Measurements from ENCODE around the gene PAQR4.
"Not testable (repeated sequence)": the region's sequence is repeated elsewhere in the genome, so short reads cannot be mapped to it uniquely, and the experiment has no call there.

PAQR4 gene

DNA sequence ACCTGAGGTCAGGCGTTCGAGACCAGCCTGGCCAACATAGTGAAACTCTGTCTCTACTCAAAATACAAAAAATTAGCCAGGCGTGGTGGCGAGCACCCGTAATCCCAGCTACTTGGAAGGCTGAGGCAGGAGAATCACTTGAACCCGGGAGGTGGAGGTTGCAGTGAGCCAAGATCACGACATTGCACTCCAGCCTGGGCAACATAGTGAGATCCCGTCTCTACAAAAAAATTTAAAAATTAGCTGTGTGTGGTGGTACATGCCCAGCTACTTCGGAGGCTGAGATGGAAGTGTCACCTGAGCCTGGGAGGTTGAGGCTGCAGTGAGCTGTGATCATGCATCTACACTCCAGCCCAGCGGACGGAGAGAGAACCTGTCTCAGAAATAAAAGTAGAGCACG lies 25.4 kb upstream of the PAQR4 start:
- not testable (repeated sequence) for DNase-seq (ENCODE audit: low read depth)

DNA sequence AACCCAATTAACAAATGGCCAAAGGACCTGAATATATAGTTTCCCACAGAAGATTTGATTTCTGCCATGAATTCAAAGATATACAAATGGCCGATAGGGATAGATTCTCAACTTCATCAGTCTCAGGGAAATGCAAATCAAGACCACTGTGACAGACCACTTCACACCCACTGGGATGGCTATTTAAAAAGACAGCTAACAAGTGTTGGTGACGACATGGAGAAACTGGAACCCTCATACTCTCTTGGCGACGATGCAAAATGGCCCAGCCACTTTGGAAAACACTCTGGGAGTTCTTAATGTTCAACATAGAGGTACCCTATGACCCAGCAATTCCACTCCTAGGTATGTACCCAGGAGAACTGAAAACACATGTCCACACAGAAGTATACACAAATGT lies 22.5 kb upstream of the PAQR4 start:
- no peak for DNase-seq (ENCODE audit: low read depth)

DNA sequence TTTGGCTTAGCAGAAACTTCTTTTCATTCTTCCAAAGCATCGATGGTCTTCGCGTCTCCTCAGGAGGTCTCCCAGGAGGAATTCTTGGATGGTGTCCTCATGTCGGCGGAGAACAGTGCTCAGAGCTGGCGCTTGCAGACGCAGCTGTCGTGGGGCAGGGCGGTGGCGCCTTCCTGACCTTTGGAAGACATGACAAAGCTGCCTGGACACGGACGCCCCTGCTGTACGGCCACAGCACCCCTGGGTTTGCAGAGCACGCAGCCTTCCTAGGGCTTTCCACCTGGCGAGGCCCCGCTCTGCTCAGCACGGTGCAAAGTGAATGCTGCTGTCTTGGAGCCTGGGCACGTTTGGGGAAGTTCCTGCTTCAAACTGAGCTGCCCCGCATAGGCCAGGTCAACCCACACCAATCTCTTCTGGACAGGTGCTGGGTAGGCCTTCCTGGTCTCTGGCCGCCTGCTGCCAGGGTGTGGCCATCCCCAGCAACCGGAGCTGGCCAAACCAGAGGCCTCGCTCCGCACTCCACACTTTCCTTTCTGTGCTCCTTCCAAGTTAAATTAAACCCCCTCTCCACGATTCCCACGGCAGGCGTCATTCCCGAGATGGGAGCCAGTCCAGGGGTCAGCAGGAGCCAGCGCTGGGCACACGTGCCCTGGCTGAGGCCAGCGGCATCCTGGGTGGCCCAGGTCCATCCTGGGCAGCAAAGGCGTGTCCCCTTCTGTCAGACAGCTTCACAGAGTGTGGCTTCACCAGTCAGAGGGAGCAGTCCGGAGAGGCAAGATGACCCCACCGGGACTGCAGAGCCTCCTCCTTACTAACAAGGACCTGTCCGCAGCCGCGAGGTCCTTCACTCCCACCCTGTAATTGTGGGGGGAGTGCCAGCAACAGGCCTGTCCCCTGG lies 20.1 kb upstream of the PAQR4 start:
- DNase-seq (ENCODE audit: low read depth) = no peak

DNA sequence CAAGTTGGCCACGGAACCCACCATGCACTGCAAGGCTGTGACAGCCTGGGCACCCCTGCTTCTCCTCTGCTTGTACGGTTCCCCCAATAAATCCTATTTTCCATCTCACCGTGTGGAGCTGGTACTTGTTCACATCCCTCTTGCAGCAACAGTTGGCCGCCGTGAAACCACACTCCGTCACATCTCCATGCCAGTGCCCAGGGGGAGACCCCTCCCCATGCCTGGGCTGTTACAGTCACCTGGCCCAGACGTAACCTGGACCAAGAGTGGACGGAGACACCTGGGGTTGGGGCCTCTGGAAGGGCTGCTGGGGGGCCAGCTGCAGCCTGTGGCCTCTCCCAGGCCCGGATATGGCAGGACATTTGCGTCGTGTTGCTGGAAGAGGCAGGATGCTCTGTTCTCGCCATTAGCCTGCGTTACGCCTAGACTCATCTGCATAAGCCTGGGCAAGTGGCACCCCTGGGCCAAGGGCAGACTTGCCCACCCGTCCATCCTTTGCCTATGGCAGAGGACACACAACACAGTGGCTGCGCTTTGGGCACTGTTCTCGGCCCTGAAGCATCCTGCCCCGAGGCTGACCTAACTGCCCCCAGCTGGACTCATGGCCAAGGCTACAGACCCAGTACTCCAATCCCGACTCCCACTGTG lies 19.3 kb upstream of the PAQR4 start:
- no peak for DNase-seq (ENCODE audit: low read depth)

DNA sequence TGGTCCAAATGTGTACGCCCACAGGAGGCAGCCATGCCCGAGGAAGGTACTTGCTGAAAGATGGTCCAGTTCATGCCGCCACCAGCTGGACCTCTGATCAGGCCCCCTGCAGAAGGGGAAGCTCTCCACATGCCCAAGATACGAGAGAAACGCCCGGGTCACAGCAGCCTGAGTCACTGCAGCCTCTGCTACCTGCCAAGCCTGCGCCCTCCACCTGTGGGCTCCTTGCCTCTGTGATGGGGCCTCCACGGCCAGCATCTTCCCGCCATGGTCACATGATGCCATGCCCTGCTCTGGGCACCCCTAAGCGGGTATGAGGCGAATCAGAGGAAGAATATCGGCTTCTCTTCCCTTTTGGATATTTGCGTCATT lies 18.8 kb upstream of the PAQR4 start:
- no peak for DNase-seq (ENCODE audit: low read depth)

DNA sequence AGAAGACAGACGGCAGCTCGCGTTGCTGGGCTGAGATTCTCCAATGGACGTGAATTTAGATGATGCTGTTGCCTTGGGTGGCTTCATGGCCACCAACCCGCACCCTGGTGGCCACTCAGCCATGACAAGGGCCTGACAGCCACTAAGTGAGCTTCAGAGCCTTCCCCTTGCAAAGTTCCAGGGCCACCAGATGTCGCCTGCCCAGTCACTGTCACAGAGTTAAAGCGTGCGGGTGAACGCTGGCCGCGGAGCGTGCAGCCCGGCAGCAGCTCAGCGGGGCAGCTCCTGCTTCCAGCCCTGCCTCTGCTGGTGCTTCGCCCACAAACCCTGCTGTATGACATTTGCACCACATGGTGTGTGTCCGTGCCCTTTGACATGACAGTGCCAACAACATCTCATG lies 18.4 kb upstream of the PAQR4 start:
- DNase-seq (ENCODE audit: low read depth) = no peak

DNA sequence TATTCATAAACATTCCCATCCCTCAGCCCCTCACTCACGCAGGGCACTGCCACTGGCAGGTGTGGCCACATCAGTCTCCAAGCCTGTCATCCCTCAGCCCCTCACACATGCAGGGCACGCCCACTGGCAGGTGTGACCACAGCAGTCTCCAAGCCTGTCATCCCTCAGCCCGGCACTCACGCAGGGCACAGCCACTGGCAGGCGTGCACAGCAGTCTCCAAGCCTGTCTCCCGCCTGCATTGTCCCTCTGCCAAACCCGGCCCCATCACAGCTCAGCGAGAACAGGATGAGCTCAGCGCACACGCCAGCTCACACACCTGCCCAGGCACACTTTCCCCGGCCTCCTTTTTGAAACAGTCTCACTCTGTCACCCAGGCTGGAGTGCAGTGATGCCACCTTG lies 16.5 kb upstream of the PAQR4 start:
- no peak for DNase-seq (ENCODE audit: low read depth)

DNA sequence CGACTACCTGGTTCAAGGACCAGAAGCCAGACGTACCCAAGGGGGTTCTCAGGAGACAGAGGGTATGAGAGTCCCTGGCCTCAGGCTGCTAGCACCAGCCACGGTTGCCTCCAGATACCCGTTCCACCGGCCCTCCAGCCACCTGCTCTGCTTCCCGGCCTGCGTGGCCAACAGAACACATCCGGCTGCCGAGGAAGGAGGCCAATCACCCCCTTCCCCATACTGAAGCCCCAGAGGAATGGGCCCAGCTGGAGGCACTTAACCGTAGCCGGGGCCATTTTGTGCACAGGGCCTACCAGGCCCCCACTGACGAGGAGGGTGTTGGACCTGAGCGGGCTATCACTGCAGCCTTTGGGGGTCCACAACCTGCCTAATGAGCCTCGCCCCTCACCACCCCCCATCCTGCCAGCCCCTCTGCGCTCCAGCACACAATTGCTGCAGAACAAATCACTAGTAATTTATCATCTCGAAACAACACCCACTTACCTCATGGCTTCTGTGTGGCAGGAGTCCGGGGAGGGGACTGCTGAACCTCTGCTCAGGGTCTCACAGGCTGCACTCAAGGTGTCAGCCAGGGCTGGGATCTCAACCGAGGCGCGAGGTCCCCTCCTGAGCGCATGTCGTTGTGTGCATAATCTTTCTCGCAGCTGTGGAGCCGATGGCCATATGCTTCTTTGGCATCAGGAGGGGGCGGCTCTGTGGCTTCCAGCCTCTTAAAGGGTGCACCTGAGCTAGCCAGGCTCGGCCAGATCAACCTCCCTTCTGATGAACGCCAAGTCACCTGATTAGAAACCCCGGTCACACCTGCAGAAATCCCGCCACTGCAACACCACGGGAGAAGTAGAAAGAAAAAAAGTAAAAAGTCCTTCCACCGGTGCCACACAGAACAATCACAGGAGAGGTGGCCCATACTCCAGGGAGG lies 15.2 kb upstream of the PAQR4 start:
- DNase-seq (ENCODE audit: low read depth) = no peak

DNA sequence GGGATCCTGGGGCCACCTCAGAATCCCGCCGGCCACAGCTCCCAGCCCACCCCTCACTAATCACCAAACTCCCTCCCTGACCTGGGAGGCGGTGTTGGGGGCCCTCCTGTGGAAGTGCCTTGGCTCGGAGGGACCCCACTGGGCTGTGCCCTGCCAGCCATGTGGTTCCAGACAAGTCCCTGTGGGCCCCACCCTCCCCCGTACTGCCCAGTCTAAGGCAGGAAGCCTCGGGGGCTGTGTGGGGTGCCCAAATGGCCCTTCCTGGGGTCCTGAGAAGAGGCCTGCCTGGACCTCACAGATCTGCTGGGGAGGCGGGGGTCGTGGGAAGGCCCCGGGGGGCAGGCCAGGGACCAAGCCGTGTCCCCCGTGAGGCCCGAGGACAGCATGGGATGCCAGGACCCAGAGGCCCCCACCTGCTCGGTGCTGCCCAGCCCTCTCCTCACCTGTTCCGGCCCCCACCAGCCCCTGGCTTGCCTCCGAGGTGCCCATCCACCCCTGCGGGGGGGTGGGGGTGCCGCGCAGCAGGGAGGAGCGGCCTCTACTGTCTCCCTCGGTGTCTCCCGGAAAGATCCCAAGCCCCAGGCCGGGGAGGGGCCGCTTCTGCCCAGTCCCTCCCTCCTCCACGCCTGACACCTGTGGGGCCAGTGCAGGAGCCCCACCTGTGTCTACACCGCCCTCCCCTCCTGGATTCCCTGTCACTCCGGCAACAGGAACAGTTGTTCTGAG lies 14.3 kb upstream of the PAQR4 start:
- DNase-seq (ENCODE audit: low read depth) = no peak

DNA sequence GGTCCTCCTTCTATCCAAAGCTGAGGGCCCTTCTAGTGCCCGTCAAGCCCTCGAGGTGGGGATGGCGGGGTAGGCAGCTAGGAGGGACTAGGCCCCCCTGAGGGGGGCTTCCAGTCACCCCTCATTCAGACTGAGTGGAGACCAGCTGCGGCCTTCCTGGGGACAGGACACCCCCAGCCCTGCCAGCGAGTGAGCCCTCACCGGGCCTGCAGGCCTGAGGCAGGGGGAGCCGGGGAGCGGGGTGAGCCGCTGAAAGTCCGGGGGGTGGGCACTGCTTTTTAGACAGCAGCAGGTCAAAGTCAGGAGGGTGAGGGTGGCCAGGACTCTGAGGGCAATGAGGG lies 13.7 kb upstream of the PAQR4 start:
- DNase-seq (ENCODE audit: low read depth) = no peak

DNA sequence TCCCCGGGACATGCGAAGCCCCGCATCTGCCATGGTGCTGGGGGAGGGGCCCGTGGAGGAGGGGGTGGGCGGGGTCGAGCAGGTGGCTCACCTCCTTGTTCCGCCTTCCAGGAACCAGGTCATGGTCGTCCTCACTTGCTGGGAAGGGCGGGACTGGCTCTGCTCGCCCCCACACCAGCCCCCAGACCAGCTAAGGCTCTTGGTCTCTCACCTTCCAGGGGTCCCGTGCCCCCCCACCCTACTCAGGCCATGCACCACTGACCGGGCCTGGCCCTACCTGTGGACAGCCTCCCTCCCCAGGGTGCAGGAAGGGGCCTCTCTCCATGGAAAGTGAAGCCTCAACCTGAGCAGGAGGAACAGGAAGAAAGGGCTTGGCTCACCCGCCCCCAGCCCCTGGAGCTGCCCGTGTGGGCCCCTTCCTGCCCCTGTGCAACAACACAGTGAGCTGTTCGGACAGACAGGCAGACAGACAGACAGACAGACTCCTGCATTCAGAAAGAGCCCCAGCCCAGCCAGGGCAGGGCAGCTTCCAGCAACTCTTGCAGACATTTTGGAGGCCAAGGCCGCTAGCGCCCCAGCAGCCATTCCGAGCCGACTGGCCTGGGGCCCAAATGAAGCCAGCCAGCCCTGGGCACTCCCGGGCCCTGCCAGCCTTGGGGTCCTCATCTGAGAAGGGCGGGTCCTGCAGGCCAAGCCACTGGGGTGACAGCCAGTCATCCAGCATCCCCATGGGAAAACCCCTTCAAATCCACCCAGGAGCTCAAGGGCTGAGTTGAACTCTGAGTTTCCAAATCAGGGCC lies 13.2 kb upstream of the PAQR4 start:
- no peak for DNase-seq (ENCODE audit: low read depth)

DNA sequence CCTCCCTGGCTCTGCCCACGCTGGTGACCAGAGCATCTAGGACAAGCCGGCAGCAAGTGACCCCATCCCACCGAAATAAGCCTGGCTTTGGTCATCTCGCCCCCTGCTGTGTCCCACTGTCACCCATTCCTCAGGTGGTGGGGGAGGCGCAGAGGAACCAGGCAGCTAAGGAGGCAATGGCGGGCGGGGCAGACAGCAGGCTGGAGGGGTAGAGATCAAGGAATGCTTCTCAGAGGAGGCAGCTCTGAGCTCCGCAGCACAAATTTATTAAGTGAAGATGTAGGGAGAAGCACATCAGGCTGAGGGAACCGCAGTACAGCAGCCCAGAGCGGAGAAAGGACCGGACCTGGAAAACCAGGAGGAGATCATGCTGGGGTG lies 12.6 kb upstream of the PAQR4 start:
- DNase-seq (ENCODE audit: low read depth) = no peak

DNA sequence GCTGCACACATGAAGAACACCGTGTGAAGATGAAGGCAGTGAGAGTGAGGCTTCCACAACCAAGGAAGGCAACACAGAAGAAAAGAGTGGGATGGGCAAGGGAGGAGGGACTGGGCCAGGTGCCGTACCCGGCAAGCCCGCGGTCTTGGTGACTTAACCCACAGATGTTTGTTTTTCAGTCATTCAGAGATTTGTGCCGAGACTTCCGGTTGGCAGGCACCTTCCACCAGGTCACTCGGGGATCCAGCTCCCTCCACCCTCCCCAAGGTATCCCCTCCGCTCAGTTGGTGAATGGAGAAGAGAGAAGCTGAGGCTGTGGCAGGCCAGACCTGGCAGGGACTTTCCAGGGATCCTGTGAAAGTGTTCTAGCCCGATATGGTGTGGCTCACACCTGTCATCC lies 9.9 kb upstream of the PAQR4 start:
- no peak for DNase-seq (ENCODE audit: low read depth)

DNA sequence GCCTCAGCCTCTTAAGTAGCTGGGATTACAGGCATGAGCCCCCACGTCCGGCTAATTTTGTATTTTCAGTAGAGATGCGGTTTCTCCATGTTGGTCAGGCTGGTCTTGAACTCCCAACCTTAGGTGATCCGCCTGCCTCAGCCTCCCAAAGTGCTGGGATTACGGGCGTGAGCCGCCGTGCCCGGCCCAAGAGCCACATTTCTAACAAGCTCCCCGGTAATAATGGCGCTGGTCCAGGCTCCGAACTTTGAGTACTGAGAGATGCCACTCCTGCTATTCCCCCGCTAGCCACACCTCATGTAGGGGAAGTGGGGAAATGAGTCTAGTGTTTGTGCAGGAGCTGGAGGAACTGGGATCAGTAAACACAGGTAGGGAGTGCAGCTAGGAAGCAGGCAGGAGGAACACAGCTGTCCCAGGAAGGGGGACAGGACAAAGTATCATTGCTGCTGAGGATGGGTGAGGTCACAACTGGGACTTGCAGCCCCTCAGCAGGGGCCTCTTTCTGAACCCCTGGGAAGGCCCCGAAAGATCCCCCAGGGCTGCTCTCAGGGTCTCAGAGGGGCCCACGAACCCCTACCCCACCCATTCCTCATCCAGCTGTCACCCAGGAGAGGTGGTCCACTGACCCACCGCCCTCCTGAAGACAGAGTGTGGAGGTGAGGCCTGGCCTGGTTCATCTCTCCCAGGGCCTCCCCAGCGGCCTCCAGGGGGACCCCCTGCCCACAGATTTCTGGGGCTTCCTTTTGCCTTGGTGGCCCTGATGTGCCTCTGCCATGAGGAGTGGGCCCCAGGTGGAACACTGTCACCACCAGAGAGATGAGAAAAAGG lies 8.8 kb upstream of the PAQR4 start:
- DNase-seq (ENCODE audit: low read depth) = no peak

DNA sequence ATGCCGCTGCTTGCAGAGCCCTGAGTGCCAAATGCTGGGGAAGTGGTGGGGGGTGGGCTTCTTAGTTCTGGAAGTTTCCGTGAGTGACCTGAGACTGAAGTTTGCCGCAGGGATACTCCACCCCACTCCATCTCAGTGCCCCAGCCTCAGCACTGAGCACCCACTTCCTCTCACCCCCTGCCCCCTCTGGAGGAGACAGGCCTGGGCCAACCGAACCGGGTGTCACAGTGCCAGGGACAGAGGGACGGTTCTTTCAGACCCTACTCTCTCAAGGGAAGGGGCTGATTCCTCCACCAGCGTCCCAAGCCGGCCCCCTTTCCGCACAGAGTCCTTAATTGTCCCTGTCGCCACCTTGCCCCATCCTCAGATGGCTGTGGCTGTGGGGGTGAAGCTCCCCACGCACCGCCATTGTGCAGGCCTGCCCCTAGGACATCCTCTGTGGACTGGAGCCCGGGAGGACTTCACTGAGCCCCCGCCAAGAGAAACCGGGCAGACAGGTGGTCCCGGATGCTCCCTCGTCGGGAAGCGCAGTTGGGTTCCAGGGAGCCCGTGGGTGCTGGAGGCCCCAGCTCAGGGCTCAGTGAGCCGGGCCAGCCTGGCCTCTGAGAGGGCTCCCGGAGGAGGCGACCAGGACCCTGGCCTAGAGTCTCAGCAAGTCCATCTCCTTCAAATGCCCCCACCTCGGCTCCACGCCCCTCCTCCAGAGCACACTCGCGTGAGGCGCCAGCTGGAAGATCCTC lies 6.6 kb upstream of the PAQR4 start:
- no peak for DNase-seq (ENCODE audit: low read depth)

DNA sequence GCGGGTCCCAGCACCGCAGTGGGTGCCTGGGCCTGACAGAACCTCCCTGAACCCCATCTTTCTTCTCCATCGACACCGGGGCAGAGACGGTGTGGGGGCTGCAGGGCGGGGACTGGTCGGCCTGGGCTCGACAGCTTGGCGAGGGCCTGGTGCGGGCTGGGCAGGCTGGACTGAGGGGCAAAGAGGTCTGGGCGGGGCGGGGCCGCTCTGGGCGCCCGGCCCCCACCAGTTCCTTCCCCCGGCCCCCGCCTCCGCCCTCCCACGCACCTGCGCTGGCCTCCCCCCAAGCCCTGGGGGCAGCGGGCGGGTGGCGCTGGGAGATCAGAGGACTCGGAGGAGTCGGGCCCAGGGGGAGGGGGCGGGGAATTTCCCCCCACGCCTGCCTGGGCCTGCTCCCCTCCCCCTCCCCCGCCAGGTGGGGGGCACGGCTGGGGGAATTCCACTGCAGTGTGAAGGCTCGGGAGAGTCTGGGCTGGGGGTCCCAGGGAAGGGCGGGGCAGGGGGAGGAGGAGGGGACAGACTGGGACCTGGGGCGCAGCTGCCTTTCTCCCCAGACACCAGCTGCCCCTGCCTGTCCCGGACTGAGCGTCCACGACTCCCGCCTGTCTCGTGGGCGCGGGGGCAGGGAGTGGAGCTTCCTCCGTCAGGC lies 6.0 kb upstream of the PAQR4 start:
- DNase-seq (ENCODE audit: low read depth) = no peak

DNA sequence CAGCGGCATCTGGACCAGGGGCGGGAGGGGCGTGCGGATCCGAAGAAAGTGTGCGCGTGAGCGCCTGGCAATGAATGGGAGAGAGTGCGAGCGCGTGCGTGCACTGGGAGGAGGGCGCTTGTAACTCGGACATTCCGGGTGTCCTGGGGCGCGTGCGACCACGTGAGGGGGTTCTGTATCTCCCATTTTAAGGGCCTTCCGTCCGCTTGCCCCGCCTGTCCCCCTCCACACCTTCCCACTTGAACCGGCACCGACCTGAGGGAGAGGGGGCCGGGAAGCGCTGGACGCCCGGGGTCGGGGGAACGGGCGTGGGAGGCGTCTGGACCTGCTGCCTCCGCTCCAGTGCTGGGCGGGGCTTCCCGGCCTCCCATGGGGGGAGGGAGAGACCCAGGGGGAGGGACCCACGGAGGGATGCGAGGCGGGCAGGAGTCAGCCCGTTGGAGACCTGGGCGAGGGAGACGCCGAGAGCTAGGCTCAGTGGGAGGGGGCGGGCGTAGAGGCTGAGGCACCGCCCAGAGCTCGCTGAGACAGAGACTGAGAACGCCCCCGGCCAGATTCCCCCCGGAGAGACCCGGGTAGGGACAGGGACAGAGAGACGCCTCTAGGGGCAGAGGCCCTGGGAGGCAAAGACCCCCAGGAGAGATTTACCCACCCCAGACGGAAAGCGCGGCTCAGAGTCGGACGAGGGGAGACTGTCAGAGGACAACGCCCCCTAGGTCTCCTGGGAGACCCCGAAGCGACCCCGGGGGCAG lies 5.2 kb upstream of the PAQR4 start, which contains the start of gene KREMEN2:
KREMEN2 (plus strand) TSS at position 553 of the 752 bp plus-strand sequence. CDS start 246 bp downstream, outside the sequence.
- DNase-seq (ENCODE audit: low read depth) = no peak

Data from T follicular helper cell (primary cell).